SU-DHL-6 (cell line): ENCODE results near the gene CAMK2D.

Experiments used
- H2AFZ ChIP-seq: fragments of 200-600 bp; sonication (generic); 2 replicates; pipeline ENCODE4 v1.6.1; 2014; ENCODE audit warnings: low read depth, mild to moderate bottlenecking, moderate library complexity, mixed read lengths, antibody characterized with exemption, low read length; ENCODE audit not compliant: severe bottlenecking
- H3F3A ChIP-seq: fragments of 200-600 bp; shearing (Covaris generic); 2 replicates; pipeline ENCODE4 v1.6.0; 2016; ENCODE audit warnings: antibody characterized with exemption, mild to moderate bottlenecking; ENCODE audit not compliant: insufficient read depth
- H3K27ac ChIP-seq: fragments of 200-600 bp; sonication (generic); 2 replicates; pipeline ENCODE4 v1.5.1; 2016; ENCODE audit warnings: low read depth, mild to moderate bottlenecking, low read length, moderate library complexity, mixed read lengths
- H3K27me3 ChIP-seq: fragments of 200-600 bp; sonication (generic), shearing (Covaris generic); 2 replicates; pipeline ENCODE4 v1.6.0; 2014; ENCODE audit warnings: mild to moderate bottlenecking, low read length
- H3K36me3 ChIP-seq: fragments of 200-600 bp; sonication (generic); 2 replicates; pipeline ENCODE4 v1.6.1; 2014; ENCODE audit warnings: mild to moderate bottlenecking, low read length, mixed read lengths
- H3K4me2 ChIP-seq: fragments of 300-600, 200-600 bp; shearing (Covaris generic), sonication (generic); 2 replicates; pipeline ENCODE4 v1.6.0; 2014; ENCODE audit warnings: low read length, low read depth, mild to moderate bottlenecking; ENCODE audit not compliant: poor library complexity, severe bottlenecking
- H3K4me3 ChIP-seq: fragments of 200-600 bp; sonication (generic); 2 replicates; pipeline ENCODE4 v1.5.1; 2014; ENCODE audit warnings: antibody characterized with exemption, low read length, mild to moderate bottlenecking, mixed read lengths; ENCODE audit not compliant: insufficient read depth, poor library complexity, severe bottlenecking
- H3K79me2 ChIP-seq: fragments of 200-600 bp; sonication (generic); 2 replicates; pipeline ENCODE4 v1.6.1; 2014; ENCODE audit warnings: mild to moderate bottlenecking, low read length, moderate library complexity; ENCODE audit not compliant: insufficient read depth
- H3K9ac ChIP-seq: fragments of 200-600 bp; sonication (generic); 2 replicates; pipeline ENCODE4 v1.7.0; 2014; ENCODE audit warnings: mild to moderate bottlenecking, low read length
- H3K9me2 ChIP-seq: fragments of 200-600 bp; sonication (generic); replicated peaks from 2 replicates; pipeline ENCODE4 v1.6.1; 2014; ENCODE audit warnings: low read length; ENCODE audit not compliant: insufficient read depth
- H3K9me3 ChIP-seq: fragments of 200-600 bp; sonication (generic); 2 replicates; pipeline ENCODE4 v1.6.1; 2014; ENCODE audit warnings: low read length, mixed read lengths; ENCODE audit not compliant: insufficient read depth
- H4K20me1 ChIP-seq: fragments of 200-600 bp; sonication (generic); 2 replicates; pipeline ENCODE4 v1.6.1; 2014; ENCODE audit warnings: low read depth, mild to moderate bottlenecking, antibody characterized with exemption, low read length, moderate library complexity, mixed read lengths
- EZH2phosphoT487 ChIP-seq: fragments of 200-600 bp; sonication (generic), shearing (Covaris generic); conservative IDR thresholded peaks from 2 replicates; pipeline ENCODE4 v1.6.1; 2018; ENCODE audit warnings: mild to moderate bottlenecking, antibody characterized with exemption, low read length, moderate library complexity, mixed read lengths
- TF ChIP-seq, protein P1 (sequence below): fragments of 200-600 bp; sonication (generic); IDR thresholded peaks from one replicate; pipeline ENCODE4 v1.5.1; 2017; ENCODE audit warnings: antibody characterized with exemption, mild to moderate bottlenecking, low read length, moderate library complexity; ENCODE audit not compliant: insufficient read depth, poor library complexity, severe bottlenecking

CAMK2D gene

DNA sequence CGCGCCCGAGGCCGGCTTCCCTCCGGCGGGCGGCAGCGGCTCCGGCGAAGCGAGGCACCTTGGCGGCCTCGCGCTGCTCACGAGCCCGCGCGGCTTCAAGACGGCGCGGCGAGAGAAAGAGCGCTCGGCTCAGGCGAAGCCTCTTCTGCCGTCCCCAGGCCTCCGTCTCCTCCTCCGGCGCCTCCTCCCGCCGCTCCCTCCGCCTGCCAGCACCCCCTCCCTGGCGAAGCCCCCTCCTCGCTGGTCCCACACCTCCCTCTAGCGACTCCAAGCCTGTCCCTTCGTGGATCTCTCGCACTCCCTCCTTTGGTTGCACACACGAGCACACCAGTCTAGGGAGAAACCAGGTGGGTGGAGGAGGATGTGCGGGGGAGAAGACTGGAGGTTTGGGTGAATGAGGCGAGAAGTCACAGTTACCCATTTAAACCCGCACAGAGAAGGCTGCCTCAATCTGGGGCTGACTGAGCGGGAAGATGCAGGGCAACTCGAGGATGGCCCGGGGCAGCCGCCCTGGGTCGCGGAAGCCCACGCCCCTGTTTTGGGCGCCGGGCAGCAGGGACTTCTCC lies at the start of gene CAMK2D:
Gene CAMK2D, minus strand, starts transcription at position 119 of the 566 bp plus-strand sequence. CDS start 670 bp downstream, outside the sequence.
- Histone ChIP-seq H3K9me2 (no peaks in the 10 kb centered on the region), H3K9me3 (no peaks in the 10 kb centered on the region), H3K36me3 (no peaks in the 10 kb centered on the region), H3K4me2 (peak within 1 kb of the TSS; percentile 87), H2AFZ (peak within 1 kb of the TSS; percentile 82), H3F3A (peaks cover 12% of the 10 kb centered on the region), H3K79me2 (peaks cover 10% of the 10 kb centered on the region), H3K27me3 (no peaks in the 10 kb centered on the region), H3K9ac (peak within 1 kb of the TSS; percentile 80), H3K27ac (peak within 1 kb of the TSS; percentile 99), H3K4me3 (peak within 1 kb of the TSS; percentile 67), H4K20me1 (no peaks in the 10 kb centered on the region)
- no peak for TF ChIP-seq EZH2phosphoT487
- TF ChIP-seq, protein P1, sequence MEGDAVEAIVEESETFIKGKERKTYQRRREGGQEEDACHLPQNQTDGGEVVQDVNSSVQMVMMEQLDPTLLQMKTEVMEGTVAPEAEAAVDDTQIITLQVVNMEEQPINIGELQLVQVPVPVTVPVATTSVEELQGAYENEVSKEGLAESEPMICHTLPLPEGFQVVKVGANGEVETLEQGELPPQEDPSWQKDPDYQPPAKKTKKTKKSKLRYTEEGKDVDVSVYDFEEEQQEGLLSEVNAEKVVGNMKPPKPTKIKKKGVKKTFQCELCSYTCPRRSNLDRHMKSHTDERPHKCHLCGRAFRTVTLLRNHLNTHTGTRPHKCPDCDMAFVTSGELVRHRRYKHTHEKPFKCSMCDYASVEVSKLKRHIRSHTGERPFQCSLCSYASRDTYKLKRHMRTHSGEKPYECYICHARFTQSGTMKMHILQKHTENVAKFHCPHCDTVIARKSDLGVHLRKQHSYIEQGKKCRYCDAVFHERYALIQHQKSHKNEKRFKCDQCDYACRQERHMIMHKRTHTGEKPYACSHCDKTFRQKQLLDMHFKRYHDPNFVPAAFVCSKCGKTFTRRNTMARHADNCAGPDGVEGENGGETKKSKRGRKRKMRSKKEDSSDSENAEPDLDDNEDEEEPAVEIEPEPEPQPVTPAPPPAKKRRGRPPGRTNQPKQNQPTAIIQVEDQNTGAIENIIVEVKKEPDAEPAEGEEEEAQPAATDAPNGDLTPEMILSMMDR, result peak; percentile 39

DNA sequence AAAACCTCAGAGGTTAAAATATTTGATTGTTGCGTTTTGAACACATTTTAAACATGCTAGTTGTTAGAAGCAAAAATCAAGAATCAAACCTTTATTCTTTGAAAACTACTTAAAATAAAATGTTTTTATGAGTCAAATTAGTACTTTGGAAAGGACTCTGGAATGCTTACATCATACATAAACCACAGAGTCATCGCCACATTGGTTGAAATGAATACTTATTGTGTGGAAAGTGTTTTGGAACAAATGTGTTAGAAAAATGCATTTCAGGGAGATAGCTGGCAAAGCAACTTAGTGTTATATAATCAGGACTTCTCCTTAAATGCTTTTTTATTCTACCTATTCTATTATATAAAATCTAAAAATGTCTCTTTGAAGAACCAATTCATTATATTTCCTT lies 49.4 kb upstream of the CAMK2D start:
- Histone ChIP-seq H3K27me3 (no peaks in the 10 kb centered on the region), H3F3A (no peaks in the 10 kb centered on the region), H3K79me2 (no peaks in the 10 kb centered on the region), H3K9me3 (no peaks in the 10 kb centered on the region), H3K4me2 (no peak overlapping the region), H3K36me3 (no peaks in the 10 kb centered on the region), H2AFZ (no peak overlapping the region), H3K27ac (no peak overlapping the region), H3K9ac (no peak overlapping the region), H4K20me1 (no peaks in the 10 kb centered on the region), H3K4me3 (no peak overlapping the region), H3K9me2 (no peaks in the 10 kb centered on the region)
- TF ChIP-seq EZH2phosphoT487, result no peak
- TF ChIP-seq, protein P1, result no peak

DNA sequence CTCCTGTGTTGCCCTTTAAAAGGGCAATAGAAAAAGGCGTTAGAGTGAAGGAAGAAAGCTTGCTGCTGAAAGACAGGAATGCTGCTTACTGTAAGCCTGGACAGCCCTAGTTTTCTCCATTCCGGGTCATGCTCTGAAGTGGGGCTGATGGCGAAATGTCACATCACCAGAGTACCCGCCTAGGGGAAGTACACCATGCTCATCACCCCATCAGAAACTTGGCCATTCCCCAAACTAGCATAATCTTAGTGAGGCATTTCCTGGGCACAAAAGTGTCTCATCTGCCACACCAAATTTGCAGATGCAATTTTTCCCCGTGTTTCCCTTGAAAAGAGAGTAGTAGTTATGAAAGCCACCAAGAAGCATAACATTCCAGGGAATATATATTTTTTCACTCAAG lies 47.8 kb upstream of the CAMK2D start:
- no peaks in the 10 kb centered on the region for H3F3A ChIP-seq
- no peak overlapping the region for H3K9ac ChIP-seq
- H4K20me1 ChIP-seq, result no peaks in the 10 kb centered on the region
- no peak overlapping the region for H3K27ac ChIP-seq
- no peaks in the 10 kb centered on the region for H3K36me3 ChIP-seq
- no peak overlapping the region for H3K4me3 ChIP-seq
- H3K4me2 ChIP-seq, result no peak overlapping the region
- H3K79me2 ChIP-seq, result no peaks in the 10 kb centered on the region
- no peaks in the 10 kb centered on the region for H3K27me3 ChIP-seq
- no peak for TF ChIP-seq EZH2phosphoT487
- TF ChIP-seq, protein P1, result no peak
- H2AFZ ChIP-seq, result no peak overlapping the region
- no peaks in the 10 kb centered on the region for H3K9me2 ChIP-seq
- H3K9me3 ChIP-seq, result no peaks in the 10 kb centered on the region
